PC-9 (cell line): Measurements from ENCODE around the gene MMP15. TPM values are rescaled to one million over a fixed set of nuclear protein-coding genes. Genes with fewer than 3 reads are reported as not detected.

ENCODE experiments used
- BruUV-seq: library from RNA; stranded (reverse); fragments of 400-500 nt; replicated peaks from 2 replicates; lab custom pipeline; 2021; lab: Mats Ljungman, UMichigan
- CTCF ChIA-PET: fragments of 300-600 bp; sonication (Branson Sonifier 250); formaldehyde crosslinking; loops from one replicate; lab custom pipeline; 2022; ENCODE audit warnings: antibody characterized with exemption; lab: Charles Lee
- POLR2A ChIA-PET: fragments of 300-600 bp; sonication (Branson Sonifier 250); formaldehyde crosslinking; loops from one replicate; lab custom pipeline; 2022; ENCODE audit warnings: antibody characterized with exemption; ENCODE audit not compliant: unreplicated experiment; lab: Charles Lee
- DNase-seq, 2 experiments: peaks; one replicate each; pipeline versions ENCODE4 v3.0.0 to v3.0.0-alpha.2; 2015 to 2022; ENCODE audit warnings: mixed read lengths in 1 of 2
- H2AFZ ChIP-seq: fragments of 200-600 bp; sonication (generic); 2 replicates; pipeline ENCODE4 v1.8.1; 2017; ENCODE audit warnings: antibody characterized with exemption
- H3F3A ChIP-seq: fragments of 200-600 bp; sonication (generic); 2 replicates; pipeline ENCODE4 v1.8.1; 2017; ENCODE audit warnings: antibody characterized with exemption, mild to moderate bottlenecking, low read depth; ENCODE audit not compliant: insufficient read depth
- H3K27ac ChIP-seq: fragments of 200-600 bp; sonication (generic); 2 replicates; pipeline ENCODE4 v1.6.1; 2016; ENCODE audit warnings: mixed run types
- H3K27me3 ChIP-seq: fragments of 200-600 bp; sonication (generic); 2 replicates; pipeline ENCODE4 v1.6.1; 2016; ENCODE audit warnings: low read depth, mixed run types; ENCODE audit not compliant: insufficient read depth
- H3K36me3 ChIP-seq: fragments of 200-600 bp; sonication (generic); 2 replicates; pipeline ENCODE4 v1.6.1; 2016; ENCODE audit warnings: low read depth, mixed run types
- H3K4me1 ChIP-seq: fragments of 200-600 bp; sonication (generic); replicated peaks from 2 replicates; pipeline ENCODE4 v1.6.1; 2016; ENCODE audit warnings: mixed run types; ENCODE audit not compliant: insufficient read depth
- H3K4me2 ChIP-seq: fragments of 200-600 bp; sonication (generic); 2 replicates; pipeline ENCODE4 v1.6.1; 2017; ENCODE audit warnings: mixed run types
- H3K4me3 ChIP-seq: fragments of 200-600 bp; sonication (generic); 2 replicates; pipeline ENCODE4 v1.6.1; 2016; ENCODE audit warnings: mixed run types
- H3K79me2 ChIP-seq: fragments of 200-600 bp; sonication (generic); 2 replicates; pipeline ENCODE4 v1.6.1; 2017; ENCODE audit warnings: low read depth, mixed run types
- H3K9me2 ChIP-seq: fragments of 200-600 bp; sonication (generic); 2 replicates; pipeline ENCODE4 v1.8.1; 2017; ENCODE audit warnings: mild to moderate bottlenecking; ENCODE audit not compliant: insufficient read depth
- H3K9me3 ChIP-seq: fragments of 200-600 bp; sonication (generic); 2 replicates; pipeline ENCODE4 v1.8.1; 2016; ENCODE audit warnings: low read depth; ENCODE audit not compliant: insufficient read depth
- H4K20me1 ChIP-seq: fragments of 200-600 bp; sonication (generic); 2 replicates; pipeline ENCODE4 v1.8.1; 2017; ENCODE audit not compliant: insufficient read depth
- CTCF ChIP-seq: fragments of 200-600 bp; sonication (generic); conservative IDR thresholded peaks from 2 replicates; pipeline ENCODE4 v1.6.1; 2017; ENCODE audit warnings: mixed run types, antibody characterized with exemption, mild to moderate bottlenecking, moderate library complexity
- EZH2 ChIP-seq: fragments of 200-600 bp; sonication (generic); IDR thresholded peaks from 2 replicates; pipeline ENCODE4 v1.8.0; 2017; ENCODE audit warnings: antibody characterized with exemption, low read depth
- intact Hi-C: fragments of 100-400 bp; cut with micrococcal nuclease; formaldehyde crosslinking; loops from one replicate; pipeline ENCODE4 v1.10.0; 2022; ENCODE audit not compliant: unreplicated experiment
- total RNA-seq: library from RNA; stranded (reverse); gene quantifications from 2 replicates; pipeline ENCODE4 v1.2.3, GENCODE V29; 2021

The MMP15 gene
- total RNA-seq, 1 experiment from 2014 or later: 20.1 TPM

GRCh38 chr16:58049232-58050185 lies 24.0 kb downstream of the MMP15 start:
- H3K4me2 ChIP-seq: no peak overlapping the region
- CTCF ChIA-PET: no interaction called here
- no peaks in the 10 kb centered on the region for H3K27me3 ChIP-seq

GRCh38 chr16:58051296-58051695 lies 25.7 kb downstream of the MMP15 start:
- no peak for DNase-seq
- Histone ChIP-seq H2AFZ (no peak overlapping the region), H3K9me3 (no peaks in the 10 kb centered on the region), H3K36me3 (no peaks in the 10 kb centered on the region), H3K79me2 (no peaks in the 10 kb centered on the region), H4K20me1 (no peaks in the 10 kb centered on the region), H3K9me2 (no peaks in the 10 kb centered on the region), H3K4me2 (no peak overlapping the region), H3K27ac (no peak overlapping the region), H3K4me1 (no peaks in the 10 kb centered on the region), H3K27me3 (no peaks in the 10 kb centered on the region), H3K4me3 (no peak overlapping the region), H3F3A (no peaks in the 10 kb centered on the region)
- intact Hi-C loops: no loop called here
- no TSS peak for BruUV-seq
- no peak for TF ChIP-seq CTCF
- no peak for TF ChIP-seq EZH2
- POLR2A ChIA-PET: no interaction called here
- CTCF ChIA-PET: no interaction called here

More at GRCh38 chr16:58049232-58050185, 24.0 kb downstream of the MMP15 start:
- Histone ChIP-seq H2AFZ (no peak overlapping the region), H3K4me3 (no peak overlapping the region), H3K4me1 (no peaks in the 10 kb centered on the region), H3K36me3 (no peaks in the 10 kb centered on the region), H3K79me2 (no peaks in the 10 kb centered on the region), H3K9me2 (no peaks in the 10 kb centered on the region), H4K20me1 (no peaks in the 10 kb centered on the region), H3F3A (no peaks in the 10 kb centered on the region), H3K27ac (no peak overlapping the region), H3K9me3 (no peaks in the 10 kb centered on the region)
- intact Hi-C loops: no loop called here
- no peak for DNase-seq
- BruUV-seq: no TSS peak
- POLR2A ChIA-PET: interaction anchor here (0.5 kb wide), 1 partner anchor 455 kb away, joined by 6 read pairs; no protein-coding TSS in a partner anchor
- TF ChIP-seq EZH2 (no peak), CTCF (no peak)

- no peak for TF ChIP-seq EZH2
- no peak for TF ChIP-seq CTCF
- no peaks in the 10 kb centered on the region for H3K4me1 ChIP-seq
- no peak overlapping the region for H3K4me3 ChIP-seq
- H3K4me2 ChIP-seq: no peak overlapping the region
- no peaks in the 10 kb centered on the region for H4K20me1 ChIP-seq
- H3K79me2 ChIP-seq: no peaks in the 10 kb centered on the region
- H3K9me3 ChIP-seq: no peaks in the 10 kb centered on the region
- CTCF ChIA-PET: no interaction called here
- H3K9me2 ChIP-seq: no peaks in the 10 kb centered on the region
- BruUV-seq: no TSS peak
- DNase-seq: no peak
- intact Hi-C loops: no loop called here
- POLR2A ChIA-PET: no interaction called here
- no peak overlapping the region for H3K27ac ChIP-seq
- H3F3A ChIP-seq: no peaks in the 10 kb centered on the region
- no peaks in the 10 kb centered on the region for H3K36me3 ChIP-seq
- no peak overlapping the region for H2AFZ ChIP-seq
- no peaks in the 10 kb centered on the region; the same call in 1 of the 2 replicates for H3K27me3 ChIP-seq
These were observed 26.5 kb downstream of the MMP15 start for GRCh38 chr16:58051821-58052603.
